Loucy (cell line): ENCODE results near the gene NKAIN4.

Source experiments
- H2AFZ ChIP-seq: fragments of 200-600 bp; sonication (generic); 2 replicates; pipeline ENCODE4 v1.6.0; 2016; ENCODE audit warnings: antibody characterized with exemption, mild to moderate bottlenecking, low read length, moderate library complexity
- H3F3A ChIP-seq: fragments of 200-600 bp; 2 replicates; pipeline ENCODE4 v1.6.0; 2016; ENCODE audit warnings: antibody characterized with exemption, low read depth, mild to moderate bottlenecking
- H3K27me3 ChIP-seq: fragments of 200-600 bp; sonication (generic); 2 replicates; pipeline ENCODE4 v1.6.1; 2014; ENCODE audit warnings: low read length, mild to moderate bottlenecking; ENCODE audit not compliant: insufficient read depth, poor library complexity, severe bottlenecking
- H3K36me3 ChIP-seq: fragments of 200-600 bp; sonication (generic); 2 replicates; pipeline ENCODE4 v1.6.1; 2016; ENCODE audit warnings: low read length; ENCODE audit not compliant: insufficient read depth
- H3K4me1 ChIP-seq: fragments of 200-600 bp; sonication (generic); 2 replicates; pipeline ENCODE4 v1.5.1; 2014; ENCODE audit warnings: low read length, mild to moderate bottlenecking; ENCODE audit not compliant: insufficient read depth, poor library complexity, severe bottlenecking
- H3K4me2 ChIP-seq: fragments of 200-600 bp; sonication (generic); 2 replicates; pipeline ENCODE4 v1.6.0; 2014; ENCODE audit warnings: antibody characterized with exemption, low read length, low read depth, mild to moderate bottlenecking; ENCODE audit not compliant: poor library complexity, severe bottlenecking
- H3K4me3 ChIP-seq: fragments of 200-600 bp; sonication (generic); 2 replicates; pipeline ENCODE4 v1.5.1; 2014; ENCODE audit warnings: low read length, mild to moderate bottlenecking, mixed read lengths; ENCODE audit not compliant: poor library complexity, severe bottlenecking
- H3K79me2 ChIP-seq: fragments of 200-600 bp; sonication (generic); 2 replicates; pipeline ENCODE4 v1.6.1; 2014; ENCODE audit warnings: low read length; ENCODE audit not compliant: insufficient read depth
- H3K9ac ChIP-seq: fragments of 200-600 bp; sonication (generic); 2 replicates; pipeline ENCODE4 v1.6.0; 2014; ENCODE audit warnings: mild to moderate bottlenecking, low read depth, low read length, moderate library complexity; ENCODE audit not compliant: poor library complexity, severe bottlenecking
- H3K9me2 ChIP-seq: fragments of 200-600 bp; sonication (generic); replicated peaks from 2 replicates; pipeline ENCODE4 v1.6.1; 2016; ENCODE audit warnings: low read depth, low read length, mixed read lengths
- H3K9me3 ChIP-seq: fragments of 200-600 bp; sonication (generic); 2 replicates; pipeline ENCODE4 v1.6.1; 2014; ENCODE audit warnings: mild to moderate bottlenecking, antibody characterized with exemption, low read length, low read depth; ENCODE audit not compliant: insufficient read depth
- H4K20me1 ChIP-seq: fragments of 200-600 bp; sonication (generic); 2 replicates; pipeline ENCODE4 v1.6.0; 2014; ENCODE audit warnings: antibody characterized with exemption, low read length, mild to moderate bottlenecking; ENCODE audit not compliant: insufficient read depth, poor library complexity, severe bottlenecking
- EZH2phosphoT487 ChIP-seq: fragments of 200-600 bp; IDR thresholded peaks from 2 replicates; pipeline ENCODE4 v1.6.1; 2018; ENCODE audit warnings: antibody characterized with exemption, mild to moderate bottlenecking, moderate library complexity, borderline replicate concordance
- TF ChIP-seq, protein P1 (sequence below): fragments of 200-600 bp; sonication (generic); conservative IDR thresholded peaks from 2 replicates; pipeline ENCODE4 v1.5.1; 2014; ENCODE audit warnings: mild to moderate bottlenecking, antibody characterized with exemption, low read length

Gene NKAIN4

DNA sequence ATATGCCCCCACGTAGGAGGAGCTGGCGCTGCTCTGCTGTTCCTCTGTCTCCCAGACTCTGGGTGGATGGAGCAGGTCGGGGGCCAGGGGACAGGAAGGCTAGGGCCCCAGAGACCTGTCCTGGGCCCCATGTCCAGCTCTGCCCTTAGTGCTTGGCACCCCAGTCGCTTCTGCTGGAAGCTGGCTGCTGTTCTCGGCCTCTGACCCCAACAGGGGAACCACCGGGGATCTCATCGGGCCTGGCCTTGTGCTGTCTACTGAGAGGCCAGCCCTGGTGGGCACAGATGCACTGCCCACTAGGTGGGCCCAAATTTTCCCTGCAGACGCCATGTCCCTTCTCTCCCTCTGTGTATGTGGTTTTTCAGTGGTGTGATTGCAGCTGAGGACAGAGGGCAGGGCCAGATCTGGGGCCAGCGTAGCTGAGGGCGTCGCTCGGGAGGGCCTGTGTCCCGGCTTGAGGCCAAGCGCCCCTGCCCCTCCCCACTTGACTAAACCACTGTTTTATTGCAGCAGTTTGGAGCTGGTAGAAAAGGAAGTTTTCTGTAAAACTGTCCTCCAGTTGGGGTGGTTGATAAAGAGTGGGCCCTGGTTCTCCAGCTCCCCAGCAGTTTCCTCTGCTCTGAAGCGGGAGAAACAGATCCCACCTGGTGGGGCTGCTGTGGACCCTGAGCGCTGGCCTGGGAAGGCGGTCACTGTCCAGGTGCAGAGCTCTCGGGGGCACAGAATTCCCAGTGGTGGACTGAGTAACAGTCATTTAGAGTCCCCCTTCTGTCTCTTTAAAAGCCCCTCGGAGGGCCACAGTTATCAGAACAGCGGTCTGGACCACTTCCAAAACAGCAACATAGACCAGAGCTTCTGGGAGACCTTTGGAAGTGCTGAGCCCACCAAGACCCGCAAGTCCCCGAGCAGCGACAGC, 32.8 kb upstream of the NKAIN4 start:
- peak overlapping the region; percentile 70 for H3K4me2 ChIP-seq
- peaks cover 22% of the 10 kb centered on the region for H3K79me2 ChIP-seq
- H3F3A ChIP-seq = no peaks in the 10 kb centered on the region
- peak overlapping the region; percentile 46 for H3K4me3 ChIP-seq
- H2AFZ ChIP-seq = no peak overlapping the region
- H3K9me3 ChIP-seq = no peaks in the 10 kb centered on the region
- peaks cover 15% of the 10 kb centered on the region for H3K4me1 ChIP-seq
- H3K9ac ChIP-seq = peak overlapping the region; percentile 84
- H4K20me1 ChIP-seq = peaks cover 7% of the 10 kb centered on the region
- no peak for TF ChIP-seq EZH2phosphoT487
- TF ChIP-seq, protein P1, sequence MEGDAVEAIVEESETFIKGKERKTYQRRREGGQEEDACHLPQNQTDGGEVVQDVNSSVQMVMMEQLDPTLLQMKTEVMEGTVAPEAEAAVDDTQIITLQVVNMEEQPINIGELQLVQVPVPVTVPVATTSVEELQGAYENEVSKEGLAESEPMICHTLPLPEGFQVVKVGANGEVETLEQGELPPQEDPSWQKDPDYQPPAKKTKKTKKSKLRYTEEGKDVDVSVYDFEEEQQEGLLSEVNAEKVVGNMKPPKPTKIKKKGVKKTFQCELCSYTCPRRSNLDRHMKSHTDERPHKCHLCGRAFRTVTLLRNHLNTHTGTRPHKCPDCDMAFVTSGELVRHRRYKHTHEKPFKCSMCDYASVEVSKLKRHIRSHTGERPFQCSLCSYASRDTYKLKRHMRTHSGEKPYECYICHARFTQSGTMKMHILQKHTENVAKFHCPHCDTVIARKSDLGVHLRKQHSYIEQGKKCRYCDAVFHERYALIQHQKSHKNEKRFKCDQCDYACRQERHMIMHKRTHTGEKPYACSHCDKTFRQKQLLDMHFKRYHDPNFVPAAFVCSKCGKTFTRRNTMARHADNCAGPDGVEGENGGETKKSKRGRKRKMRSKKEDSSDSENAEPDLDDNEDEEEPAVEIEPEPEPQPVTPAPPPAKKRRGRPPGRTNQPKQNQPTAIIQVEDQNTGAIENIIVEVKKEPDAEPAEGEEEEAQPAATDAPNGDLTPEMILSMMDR = no peak
- H3K27me3 ChIP-seq = no peaks in the 10 kb centered on the region
- H3K36me3 ChIP-seq = peaks cover 17% of the 10 kb centered on the region; the same call in 1 of the 2 replicates
- no peaks in the 10 kb centered on the region for H3K9me2 ChIP-seq

DNA sequence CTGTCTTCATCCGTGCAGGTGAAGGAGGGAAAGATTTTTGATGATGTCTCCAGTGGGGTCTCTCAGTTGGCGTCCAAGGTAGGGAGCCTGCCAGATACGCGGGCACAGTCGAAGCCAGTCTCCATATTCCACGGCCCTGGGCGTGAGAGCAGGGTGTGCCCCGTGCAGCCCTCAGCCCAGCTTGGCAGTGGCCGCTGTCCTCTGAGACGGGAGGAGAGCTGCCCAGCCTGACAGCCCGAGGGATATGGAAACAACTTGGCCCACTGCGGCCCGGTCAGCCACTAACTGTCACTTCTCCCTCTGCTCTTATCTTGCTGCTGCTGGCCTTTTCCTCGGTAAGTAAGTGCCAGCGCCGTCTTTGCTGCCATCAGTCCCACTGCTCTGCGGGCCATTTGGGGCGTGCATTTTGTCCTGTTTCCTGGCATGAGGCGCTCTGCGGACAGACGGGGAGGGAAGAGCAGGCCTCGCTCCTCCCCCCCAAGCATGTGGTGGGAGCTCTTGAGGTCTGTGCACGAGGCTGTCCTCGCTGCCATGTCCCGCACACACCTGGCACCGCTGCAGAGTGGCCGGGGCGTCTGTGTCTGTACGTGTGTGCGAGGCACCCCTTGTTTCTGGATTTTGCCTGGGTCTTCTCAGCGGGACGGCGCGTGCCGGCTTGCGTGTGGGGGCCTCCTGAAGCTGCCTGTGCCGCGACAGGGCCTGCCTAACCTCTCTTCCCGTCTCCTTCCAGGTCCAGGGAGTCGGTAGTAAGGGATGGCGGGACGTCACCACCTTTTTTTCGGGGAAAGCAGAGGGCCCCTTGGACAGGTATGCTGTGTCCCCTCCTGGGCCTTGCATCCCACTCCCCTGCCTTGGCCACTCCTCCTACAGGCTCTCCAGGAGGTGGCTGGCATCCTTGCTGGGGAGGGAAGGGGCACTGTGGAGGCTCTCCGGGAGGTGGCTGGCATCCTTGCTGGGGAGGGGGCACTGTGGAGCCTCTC, 31.7 kb upstream of the NKAIN4 start:
- peak overlapping the region; percentile 70 for H3K4me2 ChIP-seq
- H2AFZ ChIP-seq = no peak overlapping the region
- H3K9me3 ChIP-seq = no peaks in the 10 kb centered on the region
- no peaks in the 10 kb centered on the region for H3K27me3 ChIP-seq
- peaks cover 24% of the 10 kb centered on the region; the same call in 1 of the 2 replicates for H3K36me3 ChIP-seq
- H4K20me1 ChIP-seq = peaks cover 7% of the 10 kb centered on the region
- H3K9ac ChIP-seq = peak overlapping the region; percentile 84
- H3K79me2 ChIP-seq = peaks cover 22% of the 10 kb centered on the region
- no peaks in the 10 kb centered on the region for H3F3A ChIP-seq
- TF ChIP-seq, protein P1 = no peak
- no peak for TF ChIP-seq EZH2phosphoT487
- no peaks in the 10 kb centered on the region for H3K9me2 ChIP-seq
- H3K4me1 ChIP-seq = peaks cover 15% of the 10 kb centered on the region
- peak overlapping the region; percentile 74 for H3K4me3 ChIP-seq

DNA sequence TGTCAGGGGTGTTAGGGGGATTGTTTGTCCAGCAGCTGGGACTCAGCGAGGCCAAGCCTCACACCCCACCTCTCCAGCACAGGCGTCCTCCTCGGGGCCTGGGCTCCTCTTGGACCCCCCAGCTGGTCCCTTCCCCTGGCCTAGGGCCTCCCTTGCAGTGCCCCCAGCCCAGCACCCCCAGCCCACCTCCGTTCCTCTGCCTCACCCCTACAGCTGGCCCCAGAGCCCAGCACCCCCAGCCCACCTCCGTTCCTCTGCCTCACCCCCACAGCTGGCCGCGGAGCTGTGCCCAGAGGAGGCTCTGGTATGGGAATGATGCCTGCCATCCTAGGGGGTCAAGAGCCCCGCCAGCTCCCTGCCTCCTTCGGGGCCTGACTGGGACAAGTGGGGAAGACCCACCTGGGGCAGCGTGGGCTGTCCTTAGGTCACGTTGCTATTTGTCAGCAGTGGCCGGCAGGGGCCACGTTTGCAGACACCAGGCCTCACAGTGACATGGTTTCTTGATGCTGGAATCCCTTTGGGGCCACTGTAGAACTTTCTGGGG, 30.8 kb upstream of the NKAIN4 start:
- Histone ChIP-seq H3F3A (no peaks in the 10 kb centered on the region), H3K9me2 (no peaks in the 10 kb centered on the region), H3K4me2 (peak overlapping the region; percentile 70), H3K9me3 (no peaks in the 10 kb centered on the region), H3K36me3 (peaks cover 26% of the 10 kb centered on the region; the same call in 1 of the 2 replicates), H2AFZ (no peak overlapping the region), H3K79me2 (peaks cover 22% of the 10 kb centered on the region), H3K27me3 (no peaks in the 10 kb centered on the region), H3K9ac (peak overlapping the region; percentile 84), H3K4me3 (peak overlapping the region; percentile 74), H3K4me1 (peaks cover 15% of the 10 kb centered on the region), H4K20me1 (peaks cover 7% of the 10 kb centered on the region)
- TF ChIP-seq, protein P1 = no peak
- TF ChIP-seq EZH2phosphoT487 = no peak
